Stimulated activated CD4-positive, alpha-beta T cell treated with anti-CD3 and anti-CD28 coated beads, Interleukin-12 subunit alpha, Interleukin-12 subunit beta, amount 100 ng/mL, for 4 hours (primary cell): ENCODE results near the gene CHST2.
"Not testable (repeated sequence)": the region's sequence is repeated elsewhere in the genome, so short reads cannot be mapped to it uniquely, and the experiment has no call there.

Experiments
- DNase-seq: peaks from one replicate; pipeline ENCODE4 v3.0.0-alpha.2; 2020

Gene CHST2

DNA sequence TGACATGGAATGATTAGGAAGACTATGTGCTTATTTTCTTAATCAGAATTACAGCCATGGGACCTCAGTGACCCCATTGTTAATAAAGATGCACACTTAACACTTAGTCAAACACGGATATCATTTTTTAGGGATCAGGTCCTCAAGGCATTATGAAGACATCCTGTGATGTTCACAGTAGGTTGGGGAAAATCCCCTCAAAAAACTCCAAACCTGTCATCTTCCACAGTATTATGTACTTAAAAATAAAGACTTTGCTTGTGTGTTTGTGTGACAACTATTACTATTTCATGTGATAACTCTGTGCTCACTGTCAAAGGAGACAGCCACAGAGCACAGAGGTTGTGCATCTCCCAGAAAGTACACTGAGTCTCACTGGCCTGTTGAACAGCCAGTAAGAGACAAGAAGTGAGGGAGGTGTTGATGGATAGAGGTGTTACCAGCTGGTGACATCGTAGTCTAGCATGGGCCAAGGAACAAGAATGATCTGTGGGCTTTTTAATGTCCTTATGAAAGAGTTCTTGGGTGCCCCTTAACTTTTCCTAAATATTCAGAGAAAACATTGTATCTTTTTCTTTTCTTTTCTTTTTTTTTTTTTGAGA is 18.0 kb downstream of the CHST2 start:
- DNase-seq = no peak

DNA sequence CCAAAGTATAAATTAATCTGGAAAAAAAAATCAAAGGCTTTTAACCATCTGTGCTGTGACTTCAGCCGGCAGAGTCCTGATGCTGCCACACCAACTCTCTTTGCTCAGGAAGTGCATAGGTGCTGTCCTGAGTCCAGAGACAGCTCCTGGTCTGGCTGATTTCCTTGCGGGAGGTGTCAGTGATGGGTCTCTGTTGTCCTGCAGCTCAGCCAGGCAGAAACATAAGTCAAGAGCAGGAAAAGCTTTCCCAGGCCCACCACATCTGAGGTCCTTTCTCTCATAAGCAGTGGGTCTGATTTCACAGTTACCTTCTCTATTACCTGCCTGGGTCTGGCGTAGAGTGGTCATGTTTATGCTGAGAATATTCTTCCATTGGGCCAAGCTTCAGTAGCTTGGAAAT is 19.4 kb downstream of the CHST2 start:
- DNase-seq = no peak

DNA sequence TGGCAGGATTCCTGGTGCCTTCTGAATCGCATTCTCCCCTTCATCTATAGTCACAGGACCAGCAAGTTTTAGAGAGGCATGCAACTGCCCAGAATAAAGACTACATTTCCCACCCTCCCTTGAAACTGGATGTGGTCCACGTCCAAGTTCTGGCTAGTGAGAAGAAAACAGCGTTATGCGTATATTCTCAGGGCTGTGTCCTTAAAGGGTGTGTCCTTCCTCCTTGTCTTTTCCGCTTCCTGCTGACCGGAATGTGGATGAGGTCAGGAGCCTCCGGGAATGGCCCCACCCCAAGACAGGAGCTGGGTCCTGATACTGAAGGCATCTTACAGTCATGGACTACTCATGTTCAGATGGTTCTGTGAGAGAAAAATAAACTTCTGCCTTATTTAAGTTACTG is 20.2 kb downstream of the CHST2 start:
- no peak for DNase-seq

DNA sequence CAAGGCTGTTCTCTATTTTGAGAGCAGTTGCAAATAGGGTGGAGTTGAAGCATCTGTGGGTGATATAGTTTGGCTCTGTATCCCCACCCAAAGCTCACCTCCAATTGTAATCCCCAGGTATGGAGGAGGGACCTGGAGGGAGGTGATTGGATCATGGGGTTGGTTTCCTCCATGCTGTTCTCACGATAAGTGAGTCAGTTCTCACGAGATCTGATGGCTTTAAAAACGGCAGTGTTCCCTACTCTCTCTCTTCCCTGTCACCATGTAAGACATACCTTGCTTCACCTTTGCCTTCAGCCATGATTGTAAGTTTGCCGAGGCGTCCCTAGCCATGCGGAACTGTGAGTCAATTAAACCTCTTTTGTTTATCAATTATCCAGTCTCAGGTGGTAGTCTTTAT is 21.0 kb downstream of the CHST2 start:
- DNase-seq = no peak

DNA sequence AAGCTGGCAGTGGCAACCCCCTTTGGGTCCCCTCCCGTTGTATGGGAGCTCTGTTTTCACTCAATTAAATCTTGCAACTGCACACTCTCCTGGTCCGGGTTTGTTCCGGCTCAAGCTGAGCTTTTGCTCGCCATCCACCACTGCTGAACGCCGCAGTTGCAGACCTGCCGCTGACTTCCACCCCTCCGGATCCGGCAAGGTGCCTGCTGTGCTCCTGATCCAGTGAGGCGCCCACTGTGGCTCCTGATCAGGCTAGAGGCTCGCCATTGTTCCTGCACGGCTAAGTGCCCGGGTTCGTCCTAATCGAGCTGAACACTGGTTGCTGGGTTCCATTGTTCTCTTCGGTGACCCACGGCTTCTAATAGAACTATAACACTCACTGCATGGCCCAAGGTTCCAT is 22.8 kb downstream of the CHST2 start:
- no peak for DNase-seq

DNA sequence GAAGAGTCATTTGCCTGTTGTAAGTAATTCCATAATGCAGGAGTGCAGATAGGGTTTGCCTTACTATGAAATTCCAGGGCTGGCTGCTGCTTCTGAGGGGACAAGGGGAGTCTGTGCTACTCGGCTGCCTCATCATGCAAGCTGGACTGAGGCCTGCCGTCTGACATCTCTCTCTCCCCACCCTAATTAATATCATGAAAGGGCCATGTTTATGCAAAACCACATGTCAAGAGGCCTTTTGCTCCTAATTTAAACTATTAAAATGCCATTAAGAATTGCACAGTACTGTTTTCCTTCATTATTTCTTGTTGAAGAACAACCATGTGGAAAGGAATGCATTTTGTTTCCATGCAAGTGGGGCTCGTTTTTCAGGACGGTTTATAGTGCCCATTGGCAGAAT is 26.3 kb downstream of the CHST2 start:
- no peak for DNase-seq

DNA sequence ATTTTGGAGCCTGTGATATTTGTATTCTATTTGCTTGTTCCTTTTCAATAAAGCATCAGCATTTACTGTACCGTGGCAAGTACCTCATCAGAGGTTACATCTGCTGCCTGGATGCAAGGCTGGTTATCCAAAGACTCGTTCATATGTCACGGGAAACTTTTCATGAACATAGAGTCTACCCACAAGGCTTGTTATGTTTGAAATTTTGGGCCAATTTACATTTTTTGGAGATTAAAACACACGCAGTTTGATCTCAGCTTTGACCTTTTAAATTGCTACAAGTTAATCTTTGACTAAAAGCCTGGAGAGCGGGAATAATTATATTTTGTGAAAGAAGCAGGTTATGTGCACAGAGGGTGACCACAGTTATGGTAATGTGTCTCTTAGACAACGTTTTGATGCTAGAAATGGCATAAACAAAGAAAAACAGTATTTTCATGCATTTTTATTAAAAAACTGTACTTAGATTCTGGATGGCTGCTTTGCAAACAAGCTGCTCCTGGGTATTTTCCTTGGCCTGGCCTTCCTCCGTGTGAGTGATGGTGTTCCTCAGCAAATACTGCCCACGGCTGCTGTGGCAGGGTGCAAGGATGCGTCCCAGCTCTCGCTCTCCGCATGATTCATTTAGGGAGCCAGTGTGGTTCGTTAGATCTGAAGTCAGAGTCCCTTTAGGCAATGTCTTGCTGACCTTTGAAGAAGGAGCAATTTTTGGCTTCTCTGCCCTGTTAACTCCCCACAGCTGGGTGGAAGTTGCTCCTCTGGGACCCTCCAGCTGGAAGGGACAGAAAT is 27.1 kb downstream of the CHST2 start:
- DNase-seq = no peak

DNA sequence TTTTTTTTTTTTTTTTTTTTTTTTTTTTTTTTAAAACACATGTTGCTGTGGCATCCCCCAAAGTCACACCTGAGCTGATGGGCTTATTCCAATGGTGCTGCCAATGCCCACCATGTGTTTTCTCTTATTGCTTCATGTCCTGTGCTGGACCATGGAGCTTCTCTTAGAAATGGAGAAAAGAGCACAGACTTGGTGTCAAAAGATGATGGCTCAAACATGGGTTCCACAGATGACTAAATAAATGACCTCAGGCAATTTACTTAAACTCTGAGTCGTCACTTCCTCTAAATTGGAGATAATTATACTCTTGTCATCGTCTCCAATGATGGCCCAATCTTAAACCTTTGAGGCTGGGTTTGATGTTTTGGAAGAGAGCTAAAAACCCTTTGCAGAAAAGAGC is 28.1 kb downstream of the CHST2 start:
- no peak for DNase-seq

DNA sequence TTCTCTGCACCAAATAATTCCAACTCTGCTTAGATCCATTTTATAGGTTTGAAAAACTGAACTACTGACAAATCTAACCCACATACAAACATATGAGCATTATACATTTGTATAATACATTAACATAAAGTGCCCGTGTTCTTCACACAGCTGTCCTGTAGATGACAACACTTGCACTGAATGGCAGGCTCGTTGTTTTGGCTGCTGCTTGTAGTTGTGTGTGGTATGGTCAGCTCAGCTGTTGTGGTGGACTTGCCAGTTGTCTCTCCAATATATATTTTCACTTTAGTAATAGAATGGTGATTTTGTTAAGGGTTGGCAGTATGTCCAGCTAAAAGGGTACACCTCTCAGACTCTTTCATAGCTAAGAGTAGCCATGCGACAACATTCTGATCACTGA is 30.5 kb downstream of the CHST2 start:
- no peak for DNase-seq

DNA sequence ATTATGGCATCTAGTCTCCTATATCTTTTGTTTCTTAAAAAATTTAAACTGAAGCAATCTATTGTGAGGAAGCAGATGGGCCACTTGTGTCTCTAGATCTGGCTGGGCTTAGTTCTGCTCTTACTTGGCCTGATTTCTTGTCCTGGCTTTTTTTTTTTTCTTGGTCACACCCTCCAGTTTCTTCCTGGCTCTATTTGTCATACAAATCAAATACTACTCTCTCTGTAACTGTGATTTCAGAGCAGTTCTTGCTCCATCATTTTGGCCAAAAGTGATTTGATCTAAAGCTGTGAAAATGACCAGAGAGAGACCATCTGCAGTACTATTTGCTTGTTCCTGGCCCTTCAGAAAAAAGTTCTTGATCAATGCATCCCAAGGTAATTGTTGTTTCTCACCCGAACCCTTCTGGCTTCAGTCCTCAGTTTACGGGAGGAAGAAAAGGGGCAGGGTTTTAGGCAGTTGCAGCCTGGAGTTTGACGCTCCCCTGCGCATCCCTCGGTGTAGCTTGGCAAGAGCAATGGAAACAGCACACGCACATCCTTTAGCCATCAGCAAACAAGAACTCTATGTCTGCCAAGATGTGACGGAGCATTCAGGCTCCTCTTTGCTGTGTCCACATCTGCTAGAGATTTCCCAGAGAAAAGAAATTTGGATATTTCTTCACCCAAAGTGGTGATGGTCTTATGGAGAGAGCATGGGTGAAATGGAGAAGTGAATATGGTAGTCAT is 31.6 kb downstream of the CHST2 start:
- DNase-seq = no peak

DNA sequence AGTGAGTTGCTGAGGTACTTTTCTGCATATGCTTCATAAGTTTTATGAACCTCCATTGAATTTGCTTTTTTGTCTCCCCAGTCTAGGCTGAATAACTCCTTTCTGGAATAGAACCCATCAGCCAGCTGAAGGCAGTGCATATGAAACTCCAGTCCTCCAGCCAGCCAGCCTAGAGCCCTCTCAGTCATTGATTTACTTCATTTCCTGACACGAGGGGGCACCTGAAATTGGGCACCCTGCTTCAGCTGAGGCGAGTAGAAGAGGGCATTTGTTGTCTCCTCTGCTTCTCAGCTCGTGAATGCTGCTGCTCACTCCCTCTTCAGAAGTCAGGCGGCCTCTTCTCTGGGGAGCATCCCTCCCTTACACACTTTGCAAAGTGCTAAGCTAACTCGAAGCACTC is 32.5 kb downstream of the CHST2 start:
- no peak for DNase-seq

DNA sequence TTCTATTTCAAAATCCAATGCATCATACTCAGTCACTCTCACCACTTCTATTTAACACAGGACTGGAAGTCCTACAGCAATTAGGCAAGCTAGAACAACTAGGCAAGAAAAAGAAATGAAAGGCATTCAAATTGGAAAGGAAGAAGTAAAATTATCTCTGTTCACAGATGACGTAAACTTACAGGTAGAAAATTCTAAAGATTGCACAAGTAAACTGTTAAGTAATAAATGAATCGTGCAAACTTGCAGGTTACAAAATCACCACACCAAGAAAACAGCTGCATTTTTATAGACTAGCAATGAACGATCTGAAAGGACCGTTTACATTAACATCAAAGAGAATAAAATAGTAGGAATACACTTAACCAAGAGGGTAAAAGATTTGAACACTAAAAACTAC is 36.2 kb downstream of the CHST2 start:
- no peak for DNase-seq

DNA sequence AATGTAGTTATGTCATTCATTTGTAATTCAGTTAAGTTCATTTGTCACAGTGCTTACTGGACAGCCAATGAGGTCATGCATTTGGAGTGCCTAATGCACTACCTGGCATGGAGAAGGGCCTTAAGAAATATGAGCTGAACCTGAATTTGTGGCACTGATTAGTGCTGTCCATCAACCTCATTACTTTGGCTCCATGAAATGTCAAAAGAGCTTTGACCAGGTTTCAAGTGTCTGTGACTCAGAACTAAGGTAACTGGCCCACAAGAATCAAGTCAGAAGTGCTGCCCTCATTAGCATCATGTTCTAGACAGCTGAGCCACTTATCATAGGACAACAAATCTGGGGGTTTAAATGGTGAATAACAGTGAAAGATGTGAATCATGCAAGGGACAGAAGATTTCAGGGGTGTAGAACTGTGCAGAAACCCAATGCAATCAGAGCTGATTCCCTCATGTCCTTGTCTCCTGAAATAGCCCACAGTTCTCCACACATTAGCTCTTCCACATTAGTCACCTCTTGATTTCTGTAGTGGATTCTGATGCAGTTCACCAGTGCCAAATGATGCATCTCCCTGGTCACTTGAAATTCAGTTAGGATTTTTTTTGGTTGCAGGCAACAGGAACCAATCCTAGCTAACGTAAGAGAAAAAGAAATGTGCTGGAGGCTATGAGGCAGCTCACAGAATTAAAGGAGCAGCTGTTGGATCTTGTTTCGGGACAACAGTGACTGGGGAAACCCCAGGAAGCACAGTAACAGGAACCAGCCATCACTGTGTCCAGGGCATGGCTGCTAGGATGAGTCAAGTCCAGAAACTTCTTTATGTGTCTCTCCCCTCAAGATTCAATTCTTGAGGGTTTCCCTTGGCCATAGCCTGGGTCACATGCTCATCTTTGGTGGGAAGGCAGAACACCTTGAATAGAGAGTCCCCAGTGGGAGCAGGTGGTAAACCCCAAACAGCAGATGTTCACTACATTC is 38.7 kb downstream of the CHST2 start:
- DNase-seq = no peak

DNA sequence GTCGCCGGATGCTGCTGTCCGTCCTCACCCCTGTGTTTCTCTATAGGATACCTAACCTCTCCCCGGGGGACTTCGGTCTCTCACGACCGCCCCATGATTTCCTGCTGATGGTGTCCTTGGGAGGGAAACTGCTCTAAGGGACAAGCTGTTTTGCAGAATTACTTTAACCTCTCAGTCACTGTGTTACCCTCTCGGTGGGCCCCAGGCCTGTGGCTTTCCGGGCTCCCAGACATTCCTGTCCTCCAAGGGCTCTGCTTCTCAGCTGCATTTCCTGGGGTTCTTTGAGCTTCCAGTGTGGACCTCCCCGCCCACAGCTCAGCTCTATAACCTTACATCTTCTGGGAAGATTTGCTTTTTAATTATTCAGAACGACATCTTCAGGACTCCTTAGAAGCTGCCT is 40.9 kb downstream of the CHST2 start:
- DNase-seq = no peak

DNA sequence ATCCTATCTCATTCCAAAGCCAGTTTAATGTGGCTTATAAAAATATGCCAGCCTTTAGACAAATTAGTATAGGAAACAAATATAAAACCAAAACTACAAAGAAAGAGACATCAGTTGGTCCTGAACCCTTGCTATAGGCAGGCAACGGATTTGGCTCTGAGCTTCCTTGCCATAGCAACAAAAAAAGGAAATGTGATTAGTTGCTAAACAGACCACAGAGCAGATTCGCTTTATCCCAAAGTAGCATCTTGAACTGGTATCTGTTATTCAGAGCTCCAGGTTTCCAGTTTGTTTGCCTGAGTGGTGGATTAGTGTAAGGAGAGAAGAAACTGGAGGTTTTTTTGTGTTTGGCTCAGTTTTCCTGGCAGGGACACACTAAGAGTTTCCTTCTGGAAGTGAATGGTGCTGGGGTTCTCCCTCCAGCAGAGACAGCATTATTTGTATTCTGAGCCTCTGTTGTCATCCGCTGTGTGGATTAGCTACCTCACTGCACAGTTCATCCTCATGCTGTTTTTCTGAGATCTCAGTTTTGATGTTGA is 44.1 kb downstream of the CHST2 start:
- DNase-seq = no peak

DNA sequence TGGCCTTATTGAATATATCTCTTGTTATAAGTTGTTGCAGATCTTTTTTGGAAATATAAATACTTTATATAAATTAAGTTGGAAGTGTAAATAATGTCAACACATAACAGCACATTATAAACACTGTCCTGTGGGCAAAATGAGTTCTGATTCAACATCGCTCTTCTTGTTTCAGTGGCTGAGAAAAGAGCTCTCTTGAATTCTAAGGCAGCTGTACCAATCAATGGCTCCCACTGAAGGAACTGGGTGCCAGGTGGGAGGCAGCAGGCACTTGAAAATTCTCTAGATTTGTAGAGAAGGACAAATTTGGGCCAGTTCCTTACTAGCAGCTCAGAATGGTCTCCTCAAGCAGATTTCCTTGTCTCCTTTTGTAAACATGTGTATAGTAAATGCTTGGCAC is 45.6 kb downstream of the CHST2 start:
- no peak for DNase-seq

DNA sequence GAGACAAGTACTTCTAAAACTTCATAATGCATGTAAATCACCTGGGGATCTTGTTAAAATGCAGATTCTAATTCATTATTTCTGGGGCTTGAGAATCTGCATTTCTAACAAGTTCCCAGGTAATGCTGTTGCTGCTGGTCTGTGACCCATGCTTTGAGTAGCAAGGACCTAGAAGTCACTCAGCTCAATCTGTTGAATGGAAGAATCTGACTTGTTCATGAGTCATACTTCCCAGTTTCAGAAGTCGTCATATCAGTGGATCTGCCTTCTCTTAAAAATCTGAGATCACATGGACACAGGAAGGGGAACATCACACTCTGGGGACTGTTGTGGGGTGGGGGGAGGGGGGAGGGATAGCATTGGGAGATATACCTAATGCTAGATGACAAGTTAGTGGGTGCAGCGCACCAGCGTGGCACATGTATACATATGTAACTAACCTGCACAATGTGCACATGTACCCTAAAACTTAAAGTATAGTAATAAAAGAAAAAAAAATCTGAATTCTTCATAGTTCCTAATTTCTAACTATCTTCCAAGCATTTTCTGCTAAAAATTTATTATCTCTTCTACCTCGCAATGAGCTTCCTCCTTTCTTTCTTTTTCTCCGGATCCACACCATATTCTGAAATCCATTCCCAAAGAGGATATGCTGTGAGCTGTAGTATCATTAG is 46.2 kb downstream of the CHST2 start:
- not testable (repeated sequence) for DNase-seq

DNA sequence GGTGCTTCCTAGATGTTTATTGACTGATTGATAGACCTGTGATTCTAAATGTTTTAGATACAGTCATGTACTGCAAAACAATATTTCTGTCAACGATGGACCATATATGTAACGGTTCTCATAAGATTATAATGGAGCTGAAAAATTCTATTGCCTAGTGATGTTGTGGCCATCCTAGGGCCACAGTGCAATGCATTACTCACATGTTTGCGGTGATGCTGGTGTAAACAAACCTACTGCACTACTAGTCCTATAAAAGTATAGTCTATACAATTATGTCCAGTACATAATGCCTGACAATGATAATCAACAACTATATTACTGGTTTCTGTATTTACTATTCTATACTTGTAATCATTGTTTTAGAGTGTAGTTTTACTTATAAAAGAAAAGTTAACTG is 46.8 kb downstream of the CHST2 start:
- no peak for DNase-seq

DNA sequence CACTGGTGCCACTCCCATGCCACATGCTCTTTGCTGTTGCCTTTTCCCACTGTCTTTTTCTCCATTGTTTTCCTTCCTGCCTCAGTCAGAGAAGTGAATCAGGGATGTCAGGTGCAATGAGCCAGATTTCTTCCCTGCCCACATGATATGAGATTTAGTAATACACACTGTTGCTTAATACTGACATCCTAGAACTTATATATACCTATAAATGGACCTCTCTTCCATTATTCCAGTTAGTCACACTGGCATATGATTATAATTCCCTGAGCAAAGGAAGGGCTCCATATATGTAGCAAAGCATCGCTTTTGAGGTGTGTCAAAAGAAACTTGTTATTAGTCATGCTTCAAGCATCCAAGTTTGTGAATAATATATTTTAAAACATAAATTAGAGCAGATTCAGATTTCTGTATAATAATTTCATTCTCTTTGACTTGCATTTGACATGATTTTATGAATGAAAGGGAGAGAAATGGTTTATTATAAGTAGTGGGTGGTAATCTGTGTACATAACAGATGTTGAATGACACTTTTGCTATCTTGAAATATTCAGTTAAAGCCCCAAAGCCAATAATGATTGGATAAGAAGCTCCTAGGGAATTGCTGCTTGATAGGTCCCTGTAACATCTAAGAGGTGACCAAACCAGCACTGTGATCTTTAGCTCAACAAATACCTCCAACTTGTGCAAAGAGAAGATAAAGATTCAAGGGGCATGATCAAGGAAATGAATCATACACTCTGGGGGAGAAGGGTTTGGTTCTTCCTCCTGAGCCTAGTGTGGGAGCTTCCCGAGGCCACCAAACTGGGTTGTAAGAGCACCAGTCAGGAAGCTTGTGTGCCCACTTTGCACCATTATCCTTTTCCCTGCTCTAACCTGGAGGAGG is 48.6 kb downstream of the CHST2 start:
- DNase-seq = no peak

DNA sequence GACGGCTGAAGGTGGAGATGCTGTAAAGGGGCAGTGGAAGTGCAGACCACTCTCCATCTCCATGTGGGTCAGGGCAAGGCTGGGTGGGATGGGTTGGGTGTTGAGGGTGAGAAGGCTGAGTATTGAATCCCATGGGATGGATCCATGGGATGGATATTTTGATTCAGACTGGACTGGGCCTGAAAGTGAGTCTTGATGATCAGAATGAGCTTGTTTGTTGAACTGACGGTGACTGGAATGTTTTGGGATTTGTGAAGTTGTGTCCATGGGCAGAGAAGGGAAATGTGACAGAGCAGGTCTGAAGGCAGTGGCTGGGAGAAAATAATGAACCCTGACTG is 49.3 kb downstream of the CHST2 start:
- no peak for DNase-seq

DNA sequence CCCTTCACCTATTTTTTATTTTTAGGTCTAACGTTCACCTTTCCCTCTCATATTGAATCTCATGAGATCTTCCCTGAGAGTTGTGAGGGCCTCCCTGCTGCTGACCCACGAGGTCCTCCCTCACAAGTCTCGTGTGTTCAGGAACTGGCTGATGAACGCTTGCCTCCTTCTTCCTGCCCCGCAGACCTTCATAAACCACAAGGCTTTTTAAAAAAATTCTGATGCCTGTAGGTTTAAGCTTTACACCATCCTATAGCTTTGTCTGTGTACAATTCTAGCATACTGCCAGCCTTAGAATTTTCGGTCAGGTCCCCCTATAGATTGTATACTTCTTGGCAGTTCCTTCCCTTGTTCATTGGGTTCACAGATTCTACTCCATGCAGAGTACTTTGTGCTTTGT is 50.5 kb downstream of the CHST2 start:
- no peak for DNase-seq
